Dermis blood vessel endothelial cell (primary cell): Measurements from ENCODE around the gene SNAPC1. TPM values are rescaled to one million over a fixed set of nuclear protein-coding genes. Genes with fewer than 3 reads are reported as not detected.

ENCODE experiments used
- DNase-seq: peaks from one replicate; pipeline ENCODE4 v3.0.0; 2010
- total RNA-seq: library from RNA; depleted of rRNA; stranded (reverse); fragments of >200 nt; gene quantifications from 2 replicates; pipeline ENCODE4 v1.2.3, GENCODE V29; 2014

Gene SNAPC1
- total RNA-seq, 1 donor from 2014 or later: 32.2 TPM

DNA sequence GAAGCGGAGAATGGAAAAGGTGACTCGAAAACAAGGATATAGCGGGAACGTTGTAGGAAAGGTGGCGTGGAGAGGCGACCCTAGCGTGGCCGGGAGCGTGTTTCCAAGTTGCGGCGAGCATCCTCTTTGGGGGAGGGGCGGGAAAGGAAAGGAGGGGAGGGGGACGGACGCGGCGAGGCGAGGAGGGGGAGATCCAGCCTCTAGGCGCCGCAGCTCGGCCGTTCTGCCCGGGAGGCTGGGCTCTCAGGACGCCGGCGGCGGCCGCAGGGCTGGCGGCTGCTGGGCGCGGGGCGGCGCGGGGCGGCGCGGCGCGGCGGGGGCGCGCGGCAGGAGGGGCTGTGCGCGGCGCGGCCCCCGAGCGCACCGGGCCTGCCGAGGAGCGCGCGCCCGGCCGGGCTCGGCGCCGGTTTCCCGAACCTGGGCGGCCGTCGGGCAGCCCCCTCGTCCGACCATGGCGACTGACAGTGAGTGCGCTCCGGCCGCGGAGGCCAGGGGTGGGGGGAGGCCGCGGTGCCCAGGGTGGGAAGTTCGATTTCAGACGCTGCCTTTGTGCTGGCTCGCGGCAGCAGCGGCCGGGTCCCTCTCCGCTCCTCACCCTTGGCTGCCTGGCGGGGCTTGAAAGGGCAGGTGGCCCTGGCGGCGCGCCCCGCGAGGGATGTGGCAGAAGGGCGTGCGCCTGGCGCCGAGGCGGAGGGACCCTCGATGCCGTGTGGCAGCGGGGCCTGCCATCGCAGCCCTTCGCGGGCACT lies 50.3 kb downstream of the SNAPC1 start, which contains the start of gene SYT16:
Gene SYT16 (plus strand): TSS at position 357 of the 749 bp plus-strand sequence.
- peak; percentile 21 for DNase-seq

DNA sequence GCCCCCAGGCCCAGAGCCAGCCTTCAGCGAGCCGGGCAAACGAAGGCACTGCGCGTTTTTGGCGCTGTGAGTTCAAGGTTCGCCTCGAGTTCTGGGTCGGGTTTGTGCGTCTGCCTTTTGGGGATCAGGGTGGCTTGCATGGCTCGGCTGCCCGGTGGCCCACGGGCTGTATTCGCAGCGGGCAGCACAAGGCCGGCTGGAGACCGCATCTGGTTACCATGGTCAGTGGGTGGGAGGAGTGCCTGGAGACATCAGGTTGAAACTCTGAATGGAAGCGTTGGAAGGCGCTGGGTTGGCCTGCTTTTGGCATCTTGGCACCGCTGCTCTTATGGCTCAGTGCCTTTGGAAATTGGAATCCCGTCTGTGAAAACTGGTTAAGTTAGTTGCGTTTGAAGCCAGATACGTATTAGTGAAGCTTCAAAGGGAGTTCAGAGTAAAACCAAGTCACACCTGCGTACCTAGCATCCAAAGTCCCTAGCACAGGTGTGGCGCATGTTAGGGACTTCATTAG lies 50.9 kb downstream of the SNAPC1 start:
- no peak for DNase-seq

DNA sequence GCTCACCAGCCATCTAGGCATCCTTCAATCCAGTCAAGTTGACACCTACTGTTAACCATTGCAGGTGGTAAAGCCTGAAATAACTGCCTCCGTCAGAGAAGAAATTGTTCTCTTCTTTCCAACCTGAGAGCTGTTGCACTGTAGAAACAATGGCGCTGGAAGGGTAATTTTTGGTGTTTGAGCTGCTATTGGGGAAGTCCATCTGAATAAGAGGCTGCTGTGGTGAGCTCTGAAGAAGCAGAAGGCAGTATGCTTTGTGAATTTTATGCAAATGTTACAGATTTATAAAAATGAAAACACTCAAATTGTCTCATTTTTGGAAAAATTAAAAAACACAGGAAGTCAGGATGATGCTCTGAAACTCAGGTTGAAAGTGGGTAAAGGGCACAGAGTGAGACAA lies 60.2 kb downstream of the SNAPC1 start:
- DNase-seq: no peak

DNA sequence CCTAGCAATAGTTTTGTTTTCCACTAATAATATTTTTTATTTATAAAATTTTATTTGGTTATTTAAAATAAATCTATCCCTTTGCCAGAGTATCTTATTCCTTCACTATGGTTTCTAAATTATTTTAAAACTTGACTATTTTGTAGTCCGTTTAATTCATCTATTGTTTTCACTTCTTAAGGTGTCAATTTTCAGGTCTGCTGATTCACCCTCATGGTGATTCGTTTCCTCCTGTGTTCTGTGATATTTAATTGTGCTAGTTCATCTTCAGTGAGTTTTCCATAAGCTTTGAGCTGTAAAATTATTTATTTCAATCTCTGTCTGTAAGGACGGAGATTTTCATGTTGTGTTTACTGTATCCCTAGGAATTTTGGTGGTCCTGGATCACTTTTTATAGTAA lies 70.6 kb downstream of the SNAPC1 start:
- no peak for DNase-seq

DNA sequence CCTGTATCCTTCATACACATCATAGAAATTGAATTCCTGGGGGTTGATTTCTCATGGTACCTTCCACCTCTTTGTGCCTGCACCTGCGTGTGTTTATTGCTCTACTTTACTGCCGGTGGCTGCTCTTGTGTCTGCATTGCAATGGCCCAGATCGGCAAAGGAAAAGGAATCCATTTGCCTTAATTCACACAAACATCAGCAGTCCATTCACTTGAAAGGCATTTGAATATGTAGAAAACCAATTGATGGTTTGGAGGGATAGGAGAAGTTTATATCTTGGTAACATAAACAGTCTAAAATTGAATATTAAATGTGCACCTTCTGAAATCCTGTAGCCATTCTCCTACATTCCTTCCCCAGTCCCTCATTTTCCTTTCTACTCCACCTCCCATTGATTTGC lies 74.0 kb downstream of the SNAPC1 start:
- no peak for DNase-seq

DNA sequence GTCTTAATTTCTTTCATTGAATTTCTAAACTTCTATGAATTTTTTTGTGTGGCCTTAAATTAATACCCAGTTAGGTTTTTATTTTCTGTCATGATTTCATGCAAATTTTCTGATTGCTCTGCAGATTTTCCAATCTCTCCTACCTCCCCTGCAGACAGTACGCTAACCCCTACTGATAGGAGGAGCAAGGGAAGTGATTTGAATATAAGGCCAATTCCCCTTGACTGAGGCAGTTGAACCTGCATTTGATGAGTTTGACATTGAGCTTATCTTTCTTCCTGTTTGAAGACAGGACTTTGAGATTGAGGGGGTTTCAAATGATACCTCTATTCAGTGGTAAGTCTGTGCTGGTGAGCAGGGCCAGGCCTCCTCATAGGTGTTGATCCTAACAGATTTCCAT lies 74.6 kb downstream of the SNAPC1 start:
- DNase-seq: no peak

DNA sequence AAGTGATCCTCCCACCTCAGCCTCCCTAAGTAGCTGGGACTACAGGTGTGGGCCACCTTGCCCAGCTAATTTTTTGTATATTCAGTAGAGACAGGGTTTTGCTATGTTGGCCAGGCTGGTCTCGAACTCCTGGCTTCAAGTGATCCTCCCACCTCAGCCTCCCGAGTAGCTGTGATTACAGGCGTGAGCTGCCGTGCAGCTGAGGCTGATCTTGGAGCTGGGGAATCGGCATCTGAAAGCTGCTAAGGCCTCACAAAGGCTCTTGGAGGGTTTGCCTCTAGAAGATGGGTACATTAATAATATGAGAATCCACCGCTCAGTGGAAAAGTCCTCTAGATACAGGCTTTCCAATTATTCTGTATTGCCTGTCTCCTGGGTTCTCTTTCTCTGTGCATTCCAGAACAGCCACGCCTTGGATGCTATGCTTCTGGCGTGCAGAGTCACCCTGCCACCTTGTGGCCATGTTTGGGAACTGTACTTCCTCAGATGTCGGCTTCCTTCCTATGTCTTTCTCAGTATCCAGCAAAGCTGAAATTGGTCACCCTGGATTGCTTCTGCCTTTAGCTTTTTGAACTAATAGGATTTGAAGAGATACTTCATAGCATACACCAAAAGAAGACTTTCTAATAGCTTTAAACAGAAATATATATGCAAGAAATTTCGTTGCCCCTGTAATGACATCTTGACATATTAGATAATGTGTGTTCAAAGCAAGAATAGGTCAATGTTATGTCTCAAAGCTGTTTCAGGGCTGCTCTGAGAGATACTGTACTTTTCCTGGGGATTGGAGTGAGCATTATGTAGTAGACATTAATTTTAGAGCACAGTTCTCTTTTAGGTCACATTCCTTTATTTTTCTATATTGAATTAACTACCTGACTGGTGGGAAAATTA lies 75.4 kb downstream of the SNAPC1 start:
- peak; percentile 92 for DNase-seq

DNA sequence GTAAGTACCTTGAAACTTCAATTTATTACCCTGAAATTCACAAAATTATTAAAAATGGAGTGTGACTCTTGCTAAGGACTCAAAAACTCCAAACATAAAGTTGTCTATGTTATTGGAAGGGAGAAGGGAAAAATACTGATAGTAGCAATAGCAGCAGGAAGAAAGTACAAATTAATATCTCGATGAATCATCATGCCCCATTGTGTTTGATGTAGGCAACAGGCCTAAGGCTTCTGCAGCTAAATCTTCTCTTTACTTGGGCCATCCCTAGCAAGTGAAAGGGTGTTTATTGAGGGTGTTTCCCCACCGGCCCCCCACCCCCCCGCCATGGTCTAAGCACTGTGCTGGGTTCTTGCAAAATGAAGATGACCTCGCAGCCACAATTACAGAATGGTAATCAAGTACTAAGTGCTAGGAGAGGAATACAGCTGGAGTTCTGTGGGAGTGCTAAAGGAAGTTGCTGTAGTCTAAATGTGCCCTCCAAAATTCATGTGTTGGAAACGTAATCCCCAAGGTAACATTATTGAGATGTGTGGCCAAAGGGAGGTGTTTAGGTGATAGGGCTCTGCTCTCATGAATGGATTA lies 76.5 kb downstream of the SNAPC1 start:
- peak; percentile 64 for DNase-seq

DNA sequence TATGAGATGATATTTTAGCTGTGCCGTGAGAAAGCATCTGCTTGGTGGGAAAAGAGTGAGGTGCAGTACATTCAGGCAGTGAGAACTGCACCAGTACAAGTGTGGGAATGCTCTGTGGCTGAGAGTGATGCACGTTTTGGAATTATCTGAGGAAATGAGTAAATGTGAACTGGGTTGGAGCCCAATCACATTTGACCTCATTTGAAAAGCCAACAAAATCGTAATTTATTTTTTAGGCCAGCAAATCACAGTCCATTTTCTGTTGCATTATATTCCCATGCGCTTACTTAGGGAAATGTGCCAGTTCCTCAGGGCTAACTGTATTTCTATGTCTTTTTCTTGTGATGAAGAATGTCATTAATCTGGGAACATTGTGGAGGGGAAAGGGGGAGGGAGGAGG lies 77.3 kb downstream of the SNAPC1 start:
- peak; percentile 88 for DNase-seq

DNA sequence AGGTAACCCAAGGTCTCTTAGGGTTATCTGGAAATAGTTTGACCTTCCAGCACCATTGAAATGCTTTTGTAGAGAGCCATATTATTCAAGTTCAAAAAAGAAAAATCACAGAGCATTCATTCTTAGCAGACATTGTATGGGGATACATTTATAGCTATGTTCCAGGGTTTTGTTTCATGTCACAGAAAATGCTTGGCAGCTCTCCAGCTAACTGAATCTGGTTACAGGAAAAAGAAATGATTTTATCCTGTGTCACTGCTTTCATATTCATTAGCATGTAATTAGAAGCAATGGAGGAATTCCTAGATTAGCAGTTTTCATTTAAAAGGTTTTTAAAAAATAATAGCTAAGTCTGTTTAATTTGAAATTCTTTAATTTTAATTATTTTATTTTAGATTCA lies 78.9 kb downstream of the SNAPC1 start:
- DNase-seq: peak; percentile 76

Other genes starting within 250 kb of the SNAPC1 start
- 236 and 320 TPM in 2 replicates for gene HIF1A, start 66.9 kb upstream of the SNAPC1 start, total RNA-seq
- 0.17 and 0.79 TPM in 2 replicates for gene SYT16, start 50.3 kb downstream of the SNAPC1 start, total RNA-seq